CD14-positive monocyte (primary cell): ENCODE data around the gene TEDC1. TPM values are rescaled to one million over a fixed set of nuclear protein-coding genes. Genes with fewer than 3 reads are reported as not detected.

Source experiments
- DNase-seq, 3 donors: peaks; one replicate each; pipeline ENCODE4 v3.0.0-alpha.2; 2011 to 2022
- H2AFZ ChIP-seq: 2 replicates; pipeline ENCODE4 v1.6.0; 2012; ENCODE audit warnings: mild to moderate bottlenecking, low read depth, low read length, inconsistent platforms; ENCODE audit not compliant: insufficient read depth, poor library complexity, severe bottlenecking
- H3K27ac ChIP-seq, 2 donors: 1 replicate in 1 of 2; 2 replicates in 1 of 2; pipeline ENCODE4 v1.5.1; 2012 to 2013; ENCODE audit warnings: low read length in 2 of 2, control low read depth in 1 of 2, inconsistent platforms in 1 of 2, low read depth in 1 of 2, mild to moderate bottlenecking in 1 of 2
- H3K27me3 ChIP-seq, 2 donors: one replicate each; pipeline versions ENCODE4 v1.6.0 to v1.6.1; 2011 to 2013; ENCODE audit warnings: low read length in 2 of 2; ENCODE audit not compliant: control insufficient read depth in 2 of 2, insufficient read depth in 2 of 2
- H3K36me3 ChIP-seq, 2 donors: replicated peaks in 1 of 2; 1 replicate in 1 of 2; 2 replicates in 1 of 2; pipeline versions ENCODE4 v1.5.1 to v1.6.1; 2012 to 2013; ENCODE audit warnings: low read length in 2 of 2, control low read depth in 1 of 2, inconsistent platforms in 1 of 2, mild to moderate bottlenecking in 1 of 2; ENCODE audit not compliant: insufficient read depth in 2 of 2, control insufficient read depth in 1 of 2
- H3K4me1 ChIP-seq, 2 donors: 1 replicate in 1 of 2; 2 replicates in 1 of 2; pipeline versions ENCODE4 v1.5.1 to v1.6.1; 2012 to 2013; ENCODE audit warnings: low read length in 2 of 2, control low read depth in 1 of 2, inconsistent platforms in 1 of 2, mild to moderate bottlenecking in 1 of 2, moderate library complexity in 1 of 2; ENCODE audit not compliant: insufficient read depth in 2 of 2, control insufficient read depth in 1 of 2
- H3K4me2 ChIP-seq: replicated peaks from 2 replicates; pipeline ENCODE3; 2012; ENCODE audit warnings: low read length, moderate library complexity, mild to moderate bottlenecking; ENCODE audit not compliant: poor library complexity, severe bottlenecking; ENCODE audit errors: extremely low read depth
- H3K4me3 ChIP-seq, 3 experiments: fragments of 200-600 bp in 1 of 3; sonication (generic) in 1 of 3; replicated peaks in 1 of 3; 1 replicate in 2 of 3; 2 replicates in 1 of 3; pipeline ENCODE4 v1.5.1; 2011 to 2013; ENCODE audit warnings: low read length in 3 of 3, mild to moderate bottlenecking in 3 of 3, control low read depth in 2 of 3, low read depth in 2 of 3, inconsistent platforms in 1 of 3, moderate library complexity in 1 of 3
- H3K79me2 ChIP-seq: 2 replicates; pipeline ENCODE4 v1.6.0; 2012; ENCODE audit warnings: mild to moderate bottlenecking, control low read depth, inconsistent platforms, low read length, moderate library complexity; ENCODE audit not compliant: insufficient read depth
- H3K9ac ChIP-seq: 2 replicates; pipeline ENCODE4 v1.6.0; 2017; ENCODE audit warnings: low read length, mild to moderate bottlenecking; ENCODE audit not compliant: insufficient read depth, poor library complexity, severe bottlenecking
- H3K9me3 ChIP-seq, 2 donors: replicated peaks in 1 of 2; 1 replicate in 1 of 2; 2 replicates in 1 of 2; pipeline versions ENCODE4 v1.5.1 to v1.6.1; 2012 to 2013; ENCODE audit warnings: low read length in 2 of 2, control low read depth in 1 of 2; ENCODE audit not compliant: control insufficient read depth in 1 of 2, insufficient read depth in 1 of 2
- H4K20me1 ChIP-seq: 2 replicates; pipeline ENCODE4 v1.6.0; 2012; ENCODE audit warnings: mild to moderate bottlenecking, low read length, control low read depth, moderate library complexity; ENCODE audit not compliant: insufficient read depth
- H3K27ac Mint-ChIP-seq, 7 donors: one replicate each; pipeline ENCODE4 v1.8.0; 2020; ENCODE audit warnings: mild to moderate bottlenecking in 7 of 7, mixed read lengths in 7 of 7, moderate library complexity in 6 of 7, inconsistent platforms in 2 of 7
- H3K27me3 Mint-ChIP-seq, 3 donors: one replicate each; pipeline ENCODE4 v1.8.0; 2021 to 2022; ENCODE audit warnings: low read depth in 3 of 3, mild to moderate bottlenecking in 3 of 3, mixed read lengths in 3 of 3, moderate library complexity in 3 of 3, inconsistent platforms in 1 of 3
- H3K36me3 Mint-ChIP-seq, 2 donors: one replicate each; pipeline ENCODE4 v1.8.0; 2020; ENCODE audit warnings: mixed read lengths in 2 of 2, inconsistent platforms in 1 of 2, mild to moderate bottlenecking in 1 of 2
- H3K4me1 Mint-ChIP-seq: one replicate; pipeline ENCODE4 v1.8.0; 2020; ENCODE audit warnings: mild to moderate bottlenecking, mixed read lengths
- H3K4me3 Mint-ChIP-seq, 2 donors: one replicate each; pipeline ENCODE4 v1.8.0; 2020; ENCODE audit warnings: mild to moderate bottlenecking in 2 of 2, mixed read lengths in 2 of 2, moderate library complexity in 1 of 2
- H3K9me3 Mint-ChIP-seq, 7 donors: one replicate each; pipeline ENCODE4 v1.8.0; 2020 to 2022; ENCODE audit warnings: mixed read lengths in 7 of 7, mild to moderate bottlenecking in 6 of 7, moderate library complexity in 6 of 7, inconsistent platforms in 2 of 7
- WGBS: methylation state at CpG from one replicate; pipeline ENCODE4 v1.1.5; 2013; ENCODE audit warnings: missing lambda C conversion rate; ENCODE audit not compliant: insufficient coverage; 5-methylcytosine and 5-hydroxymethylcytosine counted together
- intact Hi-C, 2 donors: fragments of 100-400 bp; cut with micrococcal nuclease; formaldehyde crosslinking; loops; one replicate each; pipeline versions ENCODE4 v1.15.0 to v1.15.1; 2023
- polyA plus RNA-seq, 3 donors: library from polyadenylated mRNA; depleted of rRNA in 1 of 3; unstranded in 2 of 3; stranded (reverse) in 1 of 3; fragments of 300-500 nt in 2 of 3; fragments of >200 nt in 1 of 3; fragmentation: Illumina TruSeq in 2 of 3; gene quantifications; 1 replicate in 2 of 3; 2 replicates in 1 of 3; pipeline ENCODE4 v1.2.3, GENCODE V29; 2012 to 2021
- TF ChIP-seq, protein P1 (sequence below): fragments of 200-600 bp; IDR thresholded peaks from one replicate; pipeline ENCODE4 v1.8.0; 2022; ENCODE audit warnings: antibody characterized with exemption, mild to moderate bottlenecking

Gene TEDC1
- polyA plus RNA-seq, 3 donors: 7.8 to 23.4 (median 9.0) TPM

DNA sequence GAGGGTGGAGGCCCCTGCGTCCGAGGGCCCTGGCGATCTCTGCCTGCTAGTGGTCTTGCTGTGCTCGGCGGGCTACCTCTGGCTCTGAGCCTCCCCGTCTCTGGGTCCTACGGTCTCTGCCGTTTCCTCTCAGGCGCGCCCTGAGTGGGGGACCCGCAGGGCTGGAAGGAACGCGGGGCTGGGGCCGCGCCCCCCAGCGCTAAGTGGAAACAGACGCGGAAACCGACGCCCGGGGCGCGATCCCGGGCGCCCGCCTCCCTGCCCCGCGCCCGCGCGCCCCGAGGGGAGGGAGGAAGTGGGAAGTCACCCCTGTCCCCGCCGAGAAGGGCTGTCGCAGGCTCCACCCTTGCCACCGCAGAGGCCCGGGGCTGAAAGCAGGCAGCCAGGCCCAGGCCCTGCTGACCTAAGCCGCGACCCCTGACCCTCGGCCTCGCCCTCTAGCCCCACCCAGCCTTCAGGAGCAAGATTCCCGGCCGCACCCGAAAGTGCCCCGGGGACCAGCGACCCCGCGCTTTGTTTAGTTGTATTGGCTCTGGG lies 3.5 kb upstream of the TEDC1 start:
- under 1% methylated on average over 44 of the region's 48 CpGs for WGBS
- intact Hi-C loops: loop anchor here in 1 of 2 donors (10.0 kb wide), 1 partner anchor 423 kb away; the partner anchor contains the start of gene GPR132
- H3K4me1 ChIP-seq: peaks cover 66 to 81% of the 10 kb centered on the region in 2 donors
- peak overlapping the region; percentile 79 to 94 for H3K27ac ChIP-seq
- H3K4me2 ChIP-seq: peak overlapping the region; percentile 82
- peaks cover 0 to 3% of the 10 kb centered on the region in 2 donors for H3K36me3 ChIP-seq
- TF ChIP-seq, protein P1, sequence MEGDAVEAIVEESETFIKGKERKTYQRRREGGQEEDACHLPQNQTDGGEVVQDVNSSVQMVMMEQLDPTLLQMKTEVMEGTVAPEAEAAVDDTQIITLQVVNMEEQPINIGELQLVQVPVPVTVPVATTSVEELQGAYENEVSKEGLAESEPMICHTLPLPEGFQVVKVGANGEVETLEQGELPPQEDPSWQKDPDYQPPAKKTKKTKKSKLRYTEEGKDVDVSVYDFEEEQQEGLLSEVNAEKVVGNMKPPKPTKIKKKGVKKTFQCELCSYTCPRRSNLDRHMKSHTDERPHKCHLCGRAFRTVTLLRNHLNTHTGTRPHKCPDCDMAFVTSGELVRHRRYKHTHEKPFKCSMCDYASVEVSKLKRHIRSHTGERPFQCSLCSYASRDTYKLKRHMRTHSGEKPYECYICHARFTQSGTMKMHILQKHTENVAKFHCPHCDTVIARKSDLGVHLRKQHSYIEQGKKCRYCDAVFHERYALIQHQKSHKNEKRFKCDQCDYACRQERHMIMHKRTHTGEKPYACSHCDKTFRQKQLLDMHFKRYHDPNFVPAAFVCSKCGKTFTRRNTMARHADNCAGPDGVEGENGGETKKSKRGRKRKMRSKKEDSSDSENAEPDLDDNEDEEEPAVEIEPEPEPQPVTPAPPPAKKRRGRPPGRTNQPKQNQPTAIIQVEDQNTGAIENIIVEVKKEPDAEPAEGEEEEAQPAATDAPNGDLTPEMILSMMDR: no peak
- peak overlapping the region; percentile 95 for H3K9ac ChIP-seq
- Mint-ChIP-seq H3K9me3 (peaks cover 0 to 5% (median 3%) of the 10 kb centered on the region in 7 donors), H3K4me3 (peak overlapping the region; percentile 80 to 87), H3K27ac (peak overlapping the region; percentile 67 to 94 (median 91)), H3K27me3 (peaks cover 27 to 46% (median 36%) of the 10 kb centered on the region in 3 donors), H3K4me1 (peaks cover 49% of the 10 kb centered on the region), H3K36me3 (peaks cover 5 to 9% of the 10 kb centered on the region in 2 donors)
- peaks cover 2 to 39% of the 10 kb centered on the region in 2 donors for H3K27me3 ChIP-seq
- DNase-seq: peak; percentile 79 to 80 (median 79)
- H4K20me1 ChIP-seq: peaks cover 22% of the 10 kb centered on the region
- peak overlapping the region; percentile 50 for H2AFZ ChIP-seq
- H3K4me3 ChIP-seq: peak overlapping the region; percentile 58 to 89 (median 72)
- no peaks in the 10 kb centered on the region for H3K9me3 ChIP-seq
- H3K79me2 ChIP-seq: peaks cover 5% of the 10 kb centered on the region

- Mint-ChIP-seq H3K36me3 (peaks cover 5 to 10% of the 10 kb centered on the region in 2 donors), H3K27me3 (peaks cover 27 to 43% (median 32%) of the 10 kb centered on the region in 3 donors), H3K9me3 (peaks cover 0 to 5% (median 3%) of the 10 kb centered on the region in 7 donors), H3K4me1 (peaks cover 45% of the 10 kb centered on the region), H3K27ac (peak overlapping the region; percentile 57 to 96 (median 90)), H3K4me3 (peak overlapping the region; percentile 80 to 87)
- H3K9ac ChIP-seq: peak overlapping the region; percentile 95
- peaks cover 26% of the 10 kb centered on the region for H4K20me1 ChIP-seq
- H3K79me2 ChIP-seq: peaks cover 5% of the 10 kb centered on the region
- H3K4me2 ChIP-seq: peak overlapping the region; percentile 82
- intact Hi-C loops: loop anchor here (2.0 to 10.0 kb wide), 2 partner anchors 13 to 423 kb away; partner anchors contain the start of genes CRIP2 (in 1 of the 2) and GPR132 (in 1 of the 2)
- no peaks in the 10 kb centered on the region for H3K9me3 ChIP-seq
- peaks cover 0 to 3% of the 10 kb centered on the region in 2 donors for H3K36me3 ChIP-seq
- TF ChIP-seq, protein P1: no peak
- 64% methylated on average over 19 of the region's 26 CpGs for WGBS
- no peak for DNase-seq
- H3K27me3 ChIP-seq: peaks cover 2 to 38% of the 10 kb centered on the region in 2 donors
- H2AFZ ChIP-seq: no peak overlapping the region
- H3K4me1 ChIP-seq: peaks cover 60 to 74% of the 10 kb centered on the region in 2 donors
- peak overlapping the region; percentile 75 to 94 for H3K27ac ChIP-seq
- peak overlapping the region; percentile 58 to 89 (median 72) for H3K4me3 ChIP-seq
Observed at GRCh38 chr14:105487986-105488777, 2.9 kb upstream of the TEDC1 start.
